ENCODE data around the gene ZNF512B.

ZNF512B gene

DNA sequence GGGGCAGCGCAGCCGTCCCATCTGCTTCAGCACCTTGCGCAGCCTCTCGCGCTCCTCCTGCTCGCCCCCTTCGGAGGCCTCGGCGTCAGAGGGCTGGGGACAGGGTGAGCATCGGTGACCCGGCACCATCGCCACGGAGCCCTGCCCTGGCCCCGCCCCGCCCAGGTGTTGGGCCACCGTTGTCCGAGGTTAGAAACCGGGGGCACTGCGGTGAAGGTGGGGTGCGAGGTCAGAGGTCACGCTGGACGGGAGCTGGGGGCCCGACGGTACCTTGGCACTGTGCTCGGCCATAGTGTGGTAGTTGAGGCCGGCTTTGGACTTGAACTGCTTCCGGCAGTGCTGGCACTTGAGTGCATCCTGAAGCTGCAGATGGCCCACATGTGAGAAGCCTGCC, 6.4 kb downstream of the ZNF512B start:
- no peak for ATAC-seq
- TF ChIP-seq ISL1 (CRISPR knock-in tag; IDR thresholded peaks at IDR 0.05) (no peak), ZFP30 (CRISPR knock-in tag; IDR thresholded peaks at IDR 0.05) (no peak), TCF4 (CRISPR knock-in tag; IDR thresholded peaks at IDR 0.05; ENCODE audit: borderline replicate concordance) (no peak), RARB (CRISPR knock-in tag; IDR thresholded peaks at IDR 0.05) (no peak), PPARA (CRISPR knock-in tag; IDR thresholded peaks at IDR 0.05; ENCODE audit: borderline replicate concordance) (no peak), ZFP3 (CRISPR knock-in tag; IDR thresholded peaks at IDR 0.05) (no peak), SNAI2 (CRISPR knock-in tag; IDR thresholded peaks at IDR 0.05) (no peak), ZC3H10 (CRISPR knock-in tag; IDR thresholded peaks at IDR 0.05) (no peak), ZNF8 (CRISPR knock-in tag; IDR thresholded peaks at IDR 0.05) (no peak), OSR1 (CRISPR knock-in tag; IDR thresholded peaks at IDR 0.05) (no peak), CSDC2 (CRISPR knock-in tag; IDR thresholded peaks at IDR 0.05) (no peak), TOX (CRISPR knock-in tag; IDR thresholded peaks at IDR 0.05; ENCODE audit: borderline replicate concordance) (no peak), ZNF565 (CRISPR knock-in tag; conservative IDR thresholded peaks at IDR 0.05; ENCODE audit: low read depth) (no peak), ZNF70 (CRISPR knock-in tag; IDR thresholded peaks at IDR 0.05) (no peak)
- TF ChIP-seq, protein P1, sequence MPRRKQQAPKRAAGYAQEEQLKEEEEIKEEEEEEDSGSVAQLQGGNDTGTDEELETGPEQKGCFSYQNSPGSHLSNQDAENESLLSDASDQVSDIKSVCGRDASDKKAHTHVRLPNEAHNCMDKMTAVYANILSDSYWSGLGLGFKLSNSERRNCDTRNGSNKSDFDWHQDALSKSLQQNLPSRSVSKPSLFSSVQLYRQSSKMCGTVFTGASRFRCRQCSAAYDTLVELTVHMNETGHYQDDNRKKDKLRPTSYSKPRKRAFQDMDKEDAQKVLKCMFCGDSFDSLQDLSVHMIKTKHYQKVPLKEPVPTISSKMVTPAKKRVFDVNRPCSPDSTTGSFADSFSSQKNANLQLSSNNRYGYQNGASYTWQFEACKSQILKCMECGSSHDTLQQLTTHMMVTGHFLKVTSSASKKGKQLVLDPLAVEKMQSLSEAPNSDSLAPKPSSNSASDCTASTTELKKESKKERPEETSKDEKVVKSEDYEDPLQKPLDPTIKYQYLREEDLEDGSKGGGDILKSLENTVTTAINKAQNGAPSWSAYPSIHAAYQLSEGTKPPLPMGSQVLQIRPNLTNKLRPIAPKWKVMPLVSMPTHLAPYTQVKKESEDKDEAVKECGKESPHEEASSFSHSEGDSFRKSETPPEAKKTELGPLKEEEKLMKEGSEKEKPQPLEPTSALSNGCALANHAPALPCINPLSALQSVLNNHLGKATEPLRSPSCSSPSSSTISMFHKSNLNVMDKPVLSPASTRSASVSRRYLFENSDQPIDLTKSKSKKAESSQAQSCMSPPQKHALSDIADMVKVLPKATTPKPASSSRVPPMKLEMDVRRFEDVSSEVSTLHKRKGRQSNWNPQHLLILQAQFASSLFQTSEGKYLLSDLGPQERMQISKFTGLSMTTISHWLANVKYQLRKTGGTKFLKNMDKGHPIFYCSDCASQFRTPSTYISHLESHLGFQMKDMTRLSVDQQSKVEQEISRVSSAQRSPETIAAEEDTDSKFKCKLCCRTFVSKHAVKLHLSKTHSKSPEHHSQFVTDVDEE (CRISPR knock-in tag; IDR thresholded peaks at IDR 0.05), result no peak
- TF ChIP-seq, protein P2, sequence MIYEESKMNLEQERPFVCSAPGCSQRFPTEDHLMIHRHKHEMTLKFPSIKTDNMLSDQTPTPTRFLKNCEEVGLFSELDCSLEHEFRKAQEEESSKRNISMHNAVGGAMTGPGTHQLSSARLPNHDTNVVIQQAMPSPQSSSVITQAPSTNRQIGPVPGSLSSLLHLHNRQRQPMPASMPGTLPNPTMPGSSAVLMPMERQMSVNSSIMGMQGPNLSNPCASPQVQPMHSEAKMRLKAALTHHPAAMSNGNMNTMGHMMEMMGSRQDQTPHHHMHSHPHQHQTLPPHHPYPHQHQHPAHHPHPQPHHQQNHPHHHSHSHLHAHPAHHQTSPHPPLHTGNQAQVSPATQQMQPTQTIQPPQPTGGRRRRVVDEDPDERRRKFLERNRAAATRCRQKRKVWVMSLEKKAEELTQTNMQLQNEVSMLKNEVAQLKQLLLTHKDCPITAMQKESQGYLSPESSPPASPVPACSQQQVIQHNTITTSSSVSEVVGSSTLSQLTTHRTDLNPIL (CRISPR knock-in tag; IDR thresholded peaks at IDR 0.05; ENCODE audit: low read depth), result no peak
- TF ChIP-seq, protein P3, sequence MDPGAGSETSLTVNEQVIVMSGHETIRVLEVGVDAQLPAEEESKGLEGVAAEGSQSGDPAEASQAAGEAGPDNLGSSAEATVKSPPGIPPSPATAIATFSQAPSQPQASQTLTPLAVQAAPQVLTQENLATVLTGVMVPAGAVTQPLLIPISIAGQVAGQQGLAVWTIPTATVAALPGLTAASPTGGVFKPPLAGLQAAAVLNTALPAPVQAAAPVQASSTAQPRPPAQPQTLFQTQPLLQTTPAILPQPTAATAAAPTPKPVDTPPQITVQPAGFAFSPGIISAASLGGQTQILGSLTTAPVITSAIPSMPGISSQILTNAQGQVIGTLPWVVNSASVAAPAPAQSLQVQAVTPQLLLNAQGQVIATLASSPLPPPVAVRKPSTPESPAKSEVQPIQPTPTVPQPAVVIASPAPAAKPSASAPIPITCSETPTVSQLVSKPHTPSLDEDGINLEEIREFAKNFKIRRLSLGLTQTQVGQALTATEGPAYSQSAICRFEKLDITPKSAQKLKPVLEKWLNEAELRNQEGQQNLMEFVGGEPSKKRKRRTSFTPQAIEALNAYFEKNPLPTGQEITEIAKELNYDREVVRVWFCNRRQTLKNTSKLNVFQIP (CRISPR knock-in tag; IDR thresholded peaks at IDR 0.05; ENCODE audit: borderline replicate concordance, low read depth), result no peak

DNA sequence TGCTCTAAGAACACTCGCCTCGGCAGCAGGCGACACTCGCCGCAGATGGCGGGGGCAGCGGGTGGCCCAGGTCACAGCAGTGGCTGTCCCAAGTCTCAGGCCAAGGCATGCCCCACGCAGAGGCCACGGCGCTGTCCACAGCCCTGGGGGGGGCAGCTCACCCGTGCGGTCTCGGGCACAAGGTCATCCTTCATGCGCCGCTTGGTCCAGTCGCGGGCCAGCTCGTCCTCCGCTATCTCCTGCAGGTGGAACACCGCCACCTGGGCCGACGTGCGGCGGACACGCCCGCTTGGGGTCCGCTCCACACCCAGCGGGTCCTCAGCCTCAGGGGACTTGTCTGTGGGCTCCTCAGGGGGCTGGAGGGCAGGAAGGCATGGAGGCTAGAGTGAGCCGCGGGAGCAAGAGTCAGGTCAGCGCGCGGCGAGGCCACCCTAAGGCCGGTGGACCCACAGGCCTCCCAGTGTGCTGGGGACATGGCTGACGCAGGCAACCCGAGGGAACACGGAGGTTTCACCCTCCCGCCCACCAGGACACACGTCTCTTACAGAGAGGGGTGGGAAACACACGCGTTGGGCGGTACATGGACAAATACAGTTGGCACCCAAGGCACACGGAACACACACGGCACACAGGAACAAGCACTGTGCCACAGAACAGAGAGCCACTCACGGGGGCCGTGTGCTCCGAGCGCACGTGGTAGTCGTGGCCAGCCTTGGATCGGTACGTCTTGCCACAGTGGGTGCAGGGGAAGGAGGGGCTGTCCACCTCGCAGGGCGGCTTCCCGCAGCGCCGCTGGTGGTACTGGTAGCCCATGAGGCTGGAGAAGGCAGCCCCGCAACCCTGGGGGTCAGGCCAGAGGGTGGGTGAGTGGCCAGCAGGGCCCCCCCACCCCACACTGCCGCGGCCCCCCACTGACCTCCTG, 7.0 kb downstream of the ZNF512B start:
- no peak for ATAC-seq
- TF ChIP-seq ARNTL (CRISPR knock-in tag; IDR thresholded peaks at IDR 0.05; ENCODE audit: borderline replicate concordance, low read depth), result no peak
- TF ChIP-seq ZNF565 (CRISPR knock-in tag; conservative IDR thresholded peaks at IDR 0.05; ENCODE audit: low read depth), result no peak
- TF ChIP-seq, protein P1 (CRISPR knock-in tag; IDR thresholded peaks at IDR 0.05), result no peak
- TF ChIP-seq GLIS3 (CRISPR knock-in tag; IDR thresholded peaks at IDR 0.05), result no peak
- no peak for TF ChIP-seq SNAI2 (CRISPR knock-in tag; IDR thresholded peaks at IDR 0.05)
- no peak for TF ChIP-seq PPARA (CRISPR knock-in tag; IDR thresholded peaks at IDR 0.05; ENCODE audit: borderline replicate concordance)
- no peak for TF ChIP-seq ESRRG (CRISPR knock-in tag; IDR thresholded peaks at IDR 0.05)

Measured in SK-N-SH treated with all-trans-retinoic acid at 6 μM for 48 hours (cell line).